GM23248 (cell line): ENCODE results near the gene WWOX.

Experiments used
- EZH2 ChIP-seq: fragments of 200-600 bp; sonication (generic); IDR thresholded peaks from 2 replicates; pipeline ENCODE4 v1.6.1; 2018; ENCODE audit warnings: antibody characterized with exemption, mild to moderate bottlenecking; ENCODE audit not compliant: insufficient read depth, poor library complexity, severe bottlenecking
- EZH2phosphoT487 ChIP-seq: fragments of 200-600 bp; sonication (generic); IDR thresholded peaks from 2 replicates; pipeline ENCODE4 v1.6.1; 2018; ENCODE audit warnings: antibody characterized with exemption, moderate library complexity, mild to moderate bottlenecking, low read depth; ENCODE audit not compliant: insufficient read depth

DNA sequence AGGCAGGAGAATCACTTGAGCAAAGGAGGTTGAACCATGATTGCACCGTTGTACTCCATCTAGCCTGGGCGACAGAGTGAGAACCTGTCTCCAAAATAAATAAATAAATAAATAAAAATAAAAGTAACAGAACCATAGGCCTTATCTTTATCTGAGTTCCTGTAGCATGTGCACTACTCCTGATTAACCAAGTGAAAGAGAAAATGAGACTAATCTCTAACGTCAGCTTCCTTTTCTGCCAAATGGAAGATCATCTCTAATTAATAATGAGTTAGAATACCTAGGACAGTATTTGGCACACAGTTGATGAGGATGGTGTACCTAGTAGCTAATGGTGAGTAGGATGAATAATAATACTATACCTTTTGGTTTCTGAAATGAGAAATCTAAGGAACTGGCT is 520.4 kb downstream of the WWOX start:
- TF ChIP-seq EZH2 (no peak), EZH2phosphoT487 (no peak)
